ENCODE measurements around the gene IGSF11.

- TF ChIP-seq SIN3A (IDR thresholded peaks at IDR 0.05; ENCODE audit: borderline replicate concordance in 2 of 2, control insufficient read depth in 1 of 2, low read depth in 2 of 2, low read length in 2 of 2) (no peak), OTX1 (CRISPR knock-in tag; IDR thresholded peaks at IDR 0.05) (no peak), ZBTB1 (CRISPR knock-in tag; IDR thresholded peaks at IDR 0.05; ENCODE audit: borderline replicate concordance, low read depth) (no peak), PATZ1 (CRISPR knock-in tag; IDR thresholded peaks at IDR 0.05; ENCODE audit: borderline replicate concordance) (no peak), BRCA1 (IDR thresholded peaks at IDR 0.05) (no peak), BRCA1 (CRISPR knock-in tag; IDR thresholded peaks at IDR 0.05) (no peak), ZBTB40 (IDR thresholded peaks at IDR 0.05) (no peak), ZBTB40 (CRISPR knock-in tag; IDR thresholded peaks at IDR 0.05) (no peak)
Observed at GRCh38 chr3:119015942-119016341, 18.7 kb downstream of the IGSF11 start.
